ENCODE results near the gene CTNNA3. TPM values are rescaled to one million over a fixed set of nuclear protein-coding genes. Genes with fewer than 3 reads are reported as not detected.

CTNNA3 gene
- total RNA-seq, 1 donor, result not detected

- H3K27ac ChIP-seq (ENCODE audit: low read depth, low read length), result no peak overlapping the region
- H3K27me3 ChIP-seq (ENCODE audit: insufficient read depth, low read length), result no peaks in the 10 kb centered on the region
- no peaks in the 10 kb centered on the region for H4K20me1 ChIP-seq (ENCODE audit: insufficient read depth, low read length)
- no peaks in the 10 kb centered on the region for H3K36me3 ChIP-seq (ENCODE audit: insufficient read depth, low read length)
- no peaks in the 10 kb centered on the region for H3K4me1 ChIP-seq (ENCODE audit: insufficient read depth, low read length)
- H3K9me3 ChIP-seq (ENCODE audit: low read depth, low read length), result no peaks in the 10 kb centered on the region
- H2AFZ ChIP-seq (ENCODE audit: low read length), result no peak overlapping the region
- DNase-seq (ENCODE audit: insufficient read length, low spot score, missing footprints), result no peak
- no peaks in the 10 kb centered on the region for H3K79me2 ChIP-seq (ENCODE audit: insufficient read depth, low read length)
- H3K4me3 ChIP-seq (ENCODE audit: insufficient read depth, low read length), result no peak overlapping the region
- no peak overlapping the region for H3K4me2 ChIP-seq (ENCODE audit: insufficient read depth, low read length)
- no peak for TF ChIP-seq CTCF (IDR thresholded peaks at IDR 0.05; ENCODE audit: extremely low read depth, low read depth, low read length)
Observed at GRCh38 chr10:65907199-65907712, 1788.7 kb downstream of the CTNNA3 start.

- no peaks in the 10 kb centered on the region for H3K36me3 ChIP-seq (ENCODE audit: insufficient read depth, low read length)
- H3K79me2 ChIP-seq (ENCODE audit: insufficient read depth, low read length), result no peaks in the 10 kb centered on the region
- no peaks in the 10 kb centered on the region for H3K9me3 ChIP-seq (ENCODE audit: low read depth, low read length)
- H3K27ac ChIP-seq (ENCODE audit: low read depth, low read length), result no peak overlapping the region
- no peaks in the 10 kb centered on the region for H4K20me1 ChIP-seq (ENCODE audit: insufficient read depth, low read length)
- no peak overlapping the region for H3K4me2 ChIP-seq (ENCODE audit: insufficient read depth, low read length)
- DNase-seq (ENCODE audit: insufficient read length, low spot score, missing footprints), result no peak
- H3K4me1 ChIP-seq (ENCODE audit: insufficient read depth, low read length), result no peaks in the 10 kb centered on the region
- H3K27me3 ChIP-seq (ENCODE audit: insufficient read depth, low read length), result no peaks in the 10 kb centered on the region
- TF ChIP-seq CTCF (IDR thresholded peaks at IDR 0.05; ENCODE audit: extremely low read depth, low read depth, low read length), result no peak
- no peak overlapping the region for H3K4me3 ChIP-seq (ENCODE audit: insufficient read depth, low read length)
- no peak overlapping the region for H2AFZ ChIP-seq (ENCODE audit: low read length)
Observed at GRCh38 chr10:65903620-65904019, 1792.4 kb downstream of the CTNNA3 start.

- no peak overlapping the region for H3K4me3 ChIP-seq (ENCODE audit: insufficient read depth, low read length)
- no peaks in the 10 kb centered on the region for H3K9me3 ChIP-seq (ENCODE audit: low read depth, low read length)
- no peak overlapping the region for H3K4me2 ChIP-seq (ENCODE audit: insufficient read depth, low read length)
- H3K4me1 ChIP-seq (ENCODE audit: insufficient read depth, low read length), result no peaks in the 10 kb centered on the region
- no peaks in the 10 kb centered on the region for H3K36me3 ChIP-seq (ENCODE audit: insufficient read depth, low read length)
- no peak for TF ChIP-seq CTCF (IDR thresholded peaks at IDR 0.05; ENCODE audit: extremely low read depth, low read depth, low read length)
- no peak for DNase-seq (ENCODE audit: insufficient read length, low spot score, missing footprints)
- H3K27me3 ChIP-seq (ENCODE audit: insufficient read depth, low read length), result no peaks in the 10 kb centered on the region
- H4K20me1 ChIP-seq (ENCODE audit: insufficient read depth, low read length), result no peaks in the 10 kb centered on the region
- H3K79me2 ChIP-seq (ENCODE audit: insufficient read depth, low read length), result no peaks in the 10 kb centered on the region
- no peak overlapping the region for H3K27ac ChIP-seq (ENCODE audit: low read depth, low read length)
- no peak overlapping the region for H2AFZ ChIP-seq (ENCODE audit: low read length)
Observed at GRCh38 chr10:65900271-65900670, 1795.7 kb downstream of the CTNNA3 start.

GRCh38 chr10:65898055-65898454 lies 1797.9 kb downstream of the CTNNA3 start:
- H3K36me3 ChIP-seq (ENCODE audit: insufficient read depth, low read length), result no peaks in the 10 kb centered on the region
- no peak overlapping the region for H3K4me2 ChIP-seq (ENCODE audit: insufficient read depth, low read length)
- no peak overlapping the region for H2AFZ ChIP-seq (ENCODE audit: low read length)
- no peaks in the 10 kb centered on the region for H3K4me1 ChIP-seq (ENCODE audit: insufficient read depth, low read length)
- TF ChIP-seq CTCF (IDR thresholded peaks at IDR 0.05; ENCODE audit: extremely low read depth, low read depth, low read length), result no peak
- no peaks in the 10 kb centered on the region for H3K9me3 ChIP-seq (ENCODE audit: low read depth, low read length)
- H3K27me3 ChIP-seq (ENCODE audit: insufficient read depth, low read length), result no peaks in the 10 kb centered on the region
- H4K20me1 ChIP-seq (ENCODE audit: insufficient read depth, low read length), result no peaks in the 10 kb centered on the region
- H3K79me2 ChIP-seq (ENCODE audit: insufficient read depth, low read length), result no peaks in the 10 kb centered on the region
- no peak overlapping the region for H3K27ac ChIP-seq (ENCODE audit: low read depth, low read length)
- no peak for DNase-seq (ENCODE audit: insufficient read length, low spot score, missing footprints)
- no peak overlapping the region for H3K4me3 ChIP-seq (ENCODE audit: insufficient read depth, low read length)

All from osteoblast (primary cell).